Gastrocnemius medialis (tissue), 4 donors: ENCODE data around the gene CD82.

Source experiments
- CTCF ChIP-seq, 5 experiments: fragments of 450-650 bp in 3 of 5; fragments of 200-600 bp in 2 of 5; sonication (generic) in 2 of 5; IDR thresholded peaks in 4 of 5; conservative IDR thresholded peaks in 1 of 5; 1 replicate in 4 of 5; 2 replicates in 1 of 5; pipeline ENCODE4 v1.5.1; 2016 to 2019; ENCODE audit warnings: antibody characterized with exemption in 5 of 5, mild to moderate bottlenecking in 3 of 5, moderate library complexity in 3 of 5
- POLR2A ChIP-seq, 2 donors: fragments of 450-650 bp; IDR thresholded peaks; one replicate each; pipeline ENCODE4 v1.6.1; 2017; ENCODE audit warnings: antibody characterized with exemption in 2 of 2, mild to moderate bottlenecking in 2 of 2, moderate library complexity in 2 of 2

- TF ChIP-seq CTCF (IDR thresholded peaks at IDR 0.05 in 4 of 5, conservative IDR thresholded peaks at IDR 0.05 in 1 of 5) (no peak), POLR2A (IDR thresholded peaks at IDR 0.05) (no peak)
Measured at GRCh38 chr11:44613153-44613552, 47.7 kb downstream of the CD82 start.
